GM23248 (cell line): ENCODE results near the gene ZNF326.

Experiments
- EZH2 ChIP-seq: fragments of 200-600 bp; sonication (generic); IDR thresholded peaks from 2 replicates; pipeline ENCODE4 v1.6.1; 2018; ENCODE audit warnings: antibody characterized with exemption, mild to moderate bottlenecking; ENCODE audit not compliant: insufficient read depth, poor library complexity, severe bottlenecking
- EZH2phosphoT487 ChIP-seq: fragments of 200-600 bp; sonication (generic); IDR thresholded peaks from 2 replicates; pipeline ENCODE4 v1.6.1; 2018; ENCODE audit warnings: antibody characterized with exemption, moderate library complexity, mild to moderate bottlenecking, low read depth; ENCODE audit not compliant: insufficient read depth

GRCh38 chr1:89958851-89959654, 35.9 kb upstream of the ZNF326 start:
- TF ChIP-seq EZH2: no peak
- no peak for TF ChIP-seq EZH2phosphoT487
